ENCODE measurements around the gene CCL1. TPM values are rescaled to one million over a fixed set of nuclear protein-coding genes. Genes with fewer than 3 reads are reported as not detected.

Gene CCL1
- total and polyA plus RNA-seq, 2 of the 4 experiments (the other 2 are of a cell fraction), result not detected

DNA sequence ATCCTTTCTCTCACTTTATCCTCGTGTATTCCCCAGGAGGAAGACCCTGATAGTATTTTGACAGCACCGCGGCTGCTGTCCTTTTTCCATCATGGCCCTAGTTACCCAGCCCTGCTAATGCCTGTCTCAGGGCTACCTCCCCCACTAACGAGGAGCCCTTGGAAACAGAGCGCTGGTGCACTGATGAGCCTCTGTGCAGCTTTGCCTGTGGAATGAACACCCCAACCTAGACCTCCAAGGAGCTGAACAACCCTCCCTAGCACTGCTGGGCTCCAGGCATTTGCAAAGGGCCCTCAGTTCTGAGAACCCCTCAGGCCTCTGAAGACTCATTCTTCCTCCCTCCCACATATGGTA is 23.3 kb upstream of the CCL1 start:
- Histone ChIP-seq H3K27me3 (ENCODE audit: control insufficient read depth, insufficient read depth, low read length) (peaks cover 5% of the 10 kb centered on the region; the same call in 1 of the 2 replicates), H3K4me3 (ENCODE audit: insufficient read depth, low read depth, low read length) (no peak overlapping the region), H3K36me3 (ENCODE audit: control insufficient read depth, insufficient read depth, low read length) (no peaks in the 10 kb centered on the region), H3K14ac (replicated peaks; ENCODE audit: low read depth, low read length) (no peak overlapping the region), H3K56ac (ENCODE audit: extremely low read depth, insufficient read depth, low read length) (no peak overlapping the region), H3K4me2 (ENCODE audit: low read depth, low read length) (no peak overlapping the region), H2BK120ac (ENCODE audit: low read depth, low read length) (no peak overlapping the region), H3K4me1 (ENCODE audit: control insufficient read depth, insufficient read depth, low read length) (peaks cover 8% of the 10 kb centered on the region), H4K20me1 (ENCODE audit: insufficient read depth, low read length) (no peaks in the 10 kb centered on the region; the same call in 1 of the 2 replicates), H2BK5ac (ENCODE audit: low read depth, low read length, poor library complexity, severe bottlenecking) (no peak overlapping the region), H3K18ac (ENCODE audit: low read depth, low read length) (no peak overlapping the region), H3K79me1 (ENCODE audit: low read depth in 1 of 2, low read length in 2 of 2) (no peaks in the 10 kb centered on the region), H4K5ac (ENCODE audit: low read depth, low read length) (no peak overlapping the region), H2AFZ (replicated peaks; ENCODE audit: low read length, poor library complexity) (no peak overlapping the region), H2BK20ac (ENCODE audit: low read depth, low read length) (no peak overlapping the region), H2AK5ac (ENCODE audit: low read depth, low read length) (no peak overlapping the region), H2AK9ac (replicated peaks; ENCODE audit: low read depth, low read length, poor library complexity) (no peak overlapping the region), H4K91ac (ENCODE audit: insufficient read depth, low read depth, low read length) (no peak overlapping the region), H3K9me1 (ENCODE audit: insufficient read depth, low read length) (no peaks in the 10 kb centered on the region; the same call in 1 of the 2 replicates), H3K9ac (ENCODE audit: low read depth, low read length) (no peak overlapping the region), H3K23ac (ENCODE audit: low read depth, low read length) (no peak overlapping the region), H3K27ac (ENCODE audit: insufficient read depth, low read length) (no peak overlapping the region), H3K9me3 (ENCODE audit: control insufficient read depth, insufficient read depth, low read length) (no peaks in the 10 kb centered on the region), H4K8ac (ENCODE audit: low read depth in 2 of 2, low read length in 2 of 2) (no peak overlapping the region), H3K4ac (ENCODE audit: low read depth, low read length) (no peak overlapping the region), H2BK15ac (ENCODE audit: low read depth, low read length) (no peak overlapping the region)
- TF ChIP-seq, protein P1, sequence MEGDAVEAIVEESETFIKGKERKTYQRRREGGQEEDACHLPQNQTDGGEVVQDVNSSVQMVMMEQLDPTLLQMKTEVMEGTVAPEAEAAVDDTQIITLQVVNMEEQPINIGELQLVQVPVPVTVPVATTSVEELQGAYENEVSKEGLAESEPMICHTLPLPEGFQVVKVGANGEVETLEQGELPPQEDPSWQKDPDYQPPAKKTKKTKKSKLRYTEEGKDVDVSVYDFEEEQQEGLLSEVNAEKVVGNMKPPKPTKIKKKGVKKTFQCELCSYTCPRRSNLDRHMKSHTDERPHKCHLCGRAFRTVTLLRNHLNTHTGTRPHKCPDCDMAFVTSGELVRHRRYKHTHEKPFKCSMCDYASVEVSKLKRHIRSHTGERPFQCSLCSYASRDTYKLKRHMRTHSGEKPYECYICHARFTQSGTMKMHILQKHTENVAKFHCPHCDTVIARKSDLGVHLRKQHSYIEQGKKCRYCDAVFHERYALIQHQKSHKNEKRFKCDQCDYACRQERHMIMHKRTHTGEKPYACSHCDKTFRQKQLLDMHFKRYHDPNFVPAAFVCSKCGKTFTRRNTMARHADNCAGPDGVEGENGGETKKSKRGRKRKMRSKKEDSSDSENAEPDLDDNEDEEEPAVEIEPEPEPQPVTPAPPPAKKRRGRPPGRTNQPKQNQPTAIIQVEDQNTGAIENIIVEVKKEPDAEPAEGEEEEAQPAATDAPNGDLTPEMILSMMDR (conservative IDR thresholded peaks at IDR 0.05; ENCODE audit: low read depth, low read length), result no peak
- TF ChIP-seq MAZ (IDR thresholded peaks at IDR 0.05; ENCODE audit: borderline replicate concordance, low read depth, low read length) (no peak), CEBPB (IDR thresholded peaks at IDR 0.05; ENCODE audit: low read depth, low read length) (no peak), RFX5 (IDR thresholded peaks at IDR 0.05; ENCODE audit: low read depth, low read length) (no peak), FOS (IDR thresholded peaks at IDR 0.05; ENCODE audit: low read depth, low read length) (no peak), CHD1 (IDR thresholded peaks at IDR 0.05; ENCODE audit: low read depth, low read length) (no peak), RAD21 (IDR thresholded peaks at IDR 0.05; ENCODE audit: low read length) (no peak)
- TF ChIP-seq, protein P2, sequence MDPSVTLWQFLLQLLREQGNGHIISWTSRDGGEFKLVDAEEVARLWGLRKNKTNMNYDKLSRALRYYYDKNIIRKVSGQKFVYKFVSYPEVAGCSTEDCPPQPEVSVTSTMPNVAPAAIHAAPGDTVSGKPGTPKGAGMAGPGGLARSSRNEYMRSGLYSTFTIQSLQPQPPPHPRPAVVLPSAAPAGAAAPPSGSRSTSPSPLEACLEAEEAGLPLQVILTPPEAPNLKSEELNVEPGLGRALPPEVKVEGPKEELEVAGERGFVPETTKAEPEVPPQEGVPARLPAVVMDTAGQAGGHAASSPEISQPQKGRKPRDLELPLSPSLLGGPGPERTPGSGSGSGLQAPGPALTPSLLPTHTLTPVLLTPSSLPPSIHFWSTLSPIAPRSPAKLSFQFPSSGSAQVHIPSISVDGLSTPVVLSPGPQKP (IDR thresholded peaks at IDR 0.05; ENCODE audit: borderline replicate concordance, low read depth, low read length), result no peak
- TF ChIP-seq, protein P3, sequence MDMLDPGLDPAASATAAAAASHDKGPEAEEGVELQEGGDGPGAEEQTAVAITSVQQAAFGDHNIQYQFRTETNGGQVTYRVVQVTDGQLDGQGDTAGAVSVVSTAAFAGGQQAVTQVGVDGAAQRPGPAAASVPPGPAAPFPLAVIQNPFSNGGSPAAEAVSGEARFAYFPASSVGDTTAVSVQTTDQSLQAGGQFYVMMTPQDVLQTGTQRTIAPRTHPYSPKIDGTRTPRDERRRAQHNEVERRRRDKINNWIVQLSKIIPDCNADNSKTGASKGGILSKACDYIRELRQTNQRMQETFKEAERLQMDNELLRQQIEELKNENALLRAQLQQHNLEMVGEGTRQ (IDR thresholded peaks at IDR 0.05; ENCODE audit: low read depth, low read length), result no peak
- POLR2A ChIA-PET (ENCODE audit: unreplicated experiment), result no interaction called here
- WGBS, 2 experiments (ENCODE audit: extremely low coverage in 2 of 2, insufficient read length in 1 of 2), result 62% methylated on average over 5 of the region's 5 CpGs; no CpG with 5 or more reads in 1 of the 2 experiments
- intact Hi-C loops (cut with micrococcal nuclease), result no loop called here
- ATAC-seq (ENCODE audit: low read depth), result no peak
- BruUV-seq (replicated peaks), result no TSS peak
- CTCF ChIA-PET, result no interaction called here
- dilution Hi-C loops (cut with HindIII; ENCODE audit: low sequenced_read_pairs, unreplicated experiment), result no loop called here
- in situ Hi-C loops (cut with MboI; ENCODE audit: low sequenced_read_pairs), result no loop called here
- DNase-seq, result no peak

All from IMR-90 (cell line).